ENCODE measurements around the gene MICAL2.

MICAL2 gene

DNA sequence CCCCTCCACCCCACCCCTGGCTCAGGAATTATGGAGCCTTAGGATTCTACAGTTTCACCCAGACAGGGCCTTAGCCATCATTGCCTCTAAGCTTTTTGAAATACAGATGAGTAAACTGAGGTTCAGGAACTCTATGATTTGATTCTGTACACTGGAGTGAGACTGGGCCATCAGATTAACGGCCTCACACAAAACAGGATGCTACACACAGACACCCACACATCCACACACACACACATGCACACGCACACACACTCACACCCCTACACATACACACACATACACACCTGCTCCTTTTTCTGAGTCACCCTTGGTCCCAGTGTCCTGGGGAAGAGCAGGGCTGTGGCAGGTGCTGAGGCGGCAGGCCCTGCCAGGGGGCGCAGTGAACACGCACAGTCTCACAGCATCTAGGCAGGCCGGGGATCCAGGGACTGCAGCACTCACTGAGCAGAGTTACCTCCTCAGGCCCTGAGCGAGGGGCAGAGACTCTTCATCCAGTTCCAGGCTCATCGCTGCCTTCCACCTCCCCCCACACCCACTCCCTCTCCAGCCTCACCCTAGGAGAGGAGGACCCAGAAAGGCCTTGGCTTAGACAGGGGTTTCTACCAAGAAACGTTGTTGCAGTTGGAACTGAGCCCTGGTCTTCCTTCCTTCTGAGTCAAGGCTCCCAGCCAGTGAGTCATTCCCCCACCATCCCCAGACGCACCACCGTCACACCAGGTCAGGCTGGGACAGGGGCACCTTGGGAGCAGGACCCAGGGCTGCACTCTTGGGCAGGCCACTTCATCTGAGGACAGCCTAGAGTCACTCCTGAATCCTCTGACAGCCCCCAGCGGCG lies 177.2 kb downstream of the MICAL2 start:
- DNase-seq (ENCODE audit: low spot score) = peak; percentile 84

DNA sequence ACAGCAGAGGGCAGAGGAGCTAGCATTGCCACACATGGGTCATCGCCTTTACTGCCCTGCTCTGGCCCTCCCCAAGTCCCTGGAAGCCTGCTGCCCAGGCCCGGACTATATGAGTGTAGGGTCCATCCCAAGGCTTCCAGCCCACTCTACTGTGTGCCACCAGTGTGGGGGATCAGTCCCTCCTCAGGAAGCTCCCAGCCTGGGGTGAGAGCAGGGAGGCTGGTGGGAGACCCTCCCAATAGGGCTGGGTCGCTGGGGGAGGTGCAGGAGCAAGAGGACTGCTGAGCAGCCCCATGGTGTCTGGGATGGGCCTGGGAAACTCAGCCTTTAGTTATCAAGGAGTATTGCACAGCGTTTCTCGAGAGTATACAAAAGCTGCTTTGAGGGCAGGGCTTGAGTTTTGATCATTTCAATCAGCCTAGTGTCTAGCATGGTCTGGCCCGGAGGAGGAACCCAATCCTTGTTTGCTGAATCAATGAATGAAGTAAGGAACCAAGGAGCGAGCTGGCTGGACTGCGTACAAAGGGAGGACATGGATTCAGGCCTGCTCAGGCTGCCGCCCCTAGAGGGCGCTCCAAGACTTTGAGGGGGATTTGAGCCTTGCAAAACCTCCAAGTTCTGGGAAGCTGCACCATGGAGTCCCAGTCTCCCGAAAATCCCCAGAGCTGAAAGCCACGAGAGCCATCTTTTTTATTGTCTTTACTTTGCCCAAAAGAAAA lies 178.0 kb downstream of the MICAL2 start:
- peak; percentile 70 for DNase-seq (ENCODE audit: low spot score)

DNA sequence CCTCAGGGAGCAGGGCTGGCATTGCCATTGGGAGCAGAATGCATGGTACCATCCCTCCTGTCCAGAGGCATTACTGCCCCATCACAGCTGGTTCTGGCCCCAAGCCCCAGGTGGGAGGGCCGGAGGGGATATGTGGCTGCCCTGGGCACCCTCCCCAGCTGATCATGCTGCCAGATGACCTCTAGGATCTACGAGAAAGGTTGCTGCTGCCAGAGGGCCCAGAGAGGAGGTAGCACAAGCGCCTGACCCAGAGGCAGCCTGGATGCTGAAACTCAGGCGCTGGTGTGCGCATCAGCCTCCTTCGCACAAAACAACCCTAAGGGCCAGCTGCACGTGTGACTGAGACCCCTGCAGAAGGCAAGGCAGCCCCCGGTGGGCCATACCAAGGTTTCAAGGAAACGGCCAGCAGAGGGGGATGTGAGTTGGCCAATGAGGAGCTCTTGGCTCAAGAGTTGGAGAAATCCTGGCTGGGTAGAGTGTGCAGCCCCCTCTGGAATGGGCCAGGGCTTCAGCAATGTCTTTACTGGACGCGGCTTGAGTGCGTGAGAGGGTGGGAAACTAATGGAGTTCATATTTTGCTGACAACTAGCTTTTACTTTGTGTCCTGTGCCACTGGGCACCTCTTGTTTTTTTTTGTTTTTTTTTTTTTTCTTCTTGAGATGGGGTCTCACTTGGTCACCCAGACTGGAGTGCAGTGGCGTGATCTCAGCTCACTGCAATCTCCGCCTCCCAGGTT lies 178.7 kb downstream of the MICAL2 start:
- no peak for DNase-seq (ENCODE audit: low spot score)

DNA sequence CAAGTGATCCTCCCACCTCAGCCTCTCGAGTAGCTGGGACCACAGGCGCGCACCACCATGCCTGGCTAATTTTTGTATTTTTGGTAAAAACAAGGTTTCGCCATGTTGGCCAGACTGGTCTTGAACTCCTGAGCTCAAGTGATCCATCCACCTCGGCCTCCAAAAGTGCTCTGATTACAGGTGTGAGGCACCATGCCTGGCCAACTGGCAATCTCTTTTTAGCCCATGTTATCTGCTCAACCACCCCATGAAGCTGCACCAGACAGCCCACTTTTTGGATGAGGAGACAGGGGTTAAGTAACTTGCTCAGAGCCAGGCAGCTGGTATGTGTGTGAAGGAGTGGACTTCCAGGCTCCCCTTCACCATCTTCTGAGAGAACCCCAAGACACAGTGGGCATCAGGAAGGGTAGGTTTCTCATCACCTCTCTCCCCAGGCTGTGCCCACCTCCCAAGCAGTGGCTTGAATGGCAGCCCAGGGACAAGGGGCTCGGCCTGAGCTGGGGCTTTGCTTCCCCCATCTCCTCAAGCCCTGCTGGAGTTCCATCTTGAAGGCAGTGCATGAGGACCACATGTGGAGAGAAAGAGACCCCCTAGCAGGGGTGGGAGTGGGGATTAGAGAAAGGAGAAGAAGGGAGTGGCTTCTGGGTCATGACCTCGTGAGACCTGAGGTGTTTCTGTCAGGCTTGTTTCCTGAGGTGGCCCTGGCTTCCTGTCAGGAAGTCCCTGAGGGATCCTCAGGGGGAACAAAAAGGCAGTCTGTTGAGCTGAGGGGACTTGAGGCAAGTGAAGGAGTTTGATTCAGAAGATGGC lies 179.5 kb downstream of the MICAL2 start:
- DNase-seq (ENCODE audit: low spot score) = no peak

DNA sequence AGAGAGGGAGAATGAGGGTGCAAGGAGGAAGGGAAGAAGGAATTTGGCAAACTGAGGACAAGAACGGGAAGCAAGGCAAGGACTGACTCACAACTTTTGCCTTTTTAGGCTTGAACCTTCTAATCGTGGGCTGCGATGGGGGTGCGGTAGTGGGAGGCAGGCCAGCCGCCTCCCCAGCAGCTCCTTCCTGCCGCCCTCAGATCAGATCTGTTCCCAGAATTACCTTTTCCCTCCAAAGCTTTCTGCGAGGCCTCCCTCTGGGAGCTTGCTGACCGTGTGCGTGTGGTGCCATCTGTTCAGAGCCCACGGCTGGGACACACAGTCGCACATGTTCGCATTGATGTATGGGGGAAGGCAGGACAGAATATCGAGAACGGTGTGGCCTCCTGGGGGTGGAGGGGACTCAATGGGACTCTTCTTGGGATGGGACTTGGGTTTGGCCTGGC lies 180.1 kb downstream of the MICAL2 start:
- DNase-seq (ENCODE audit: low spot score) = no peak

DNA sequence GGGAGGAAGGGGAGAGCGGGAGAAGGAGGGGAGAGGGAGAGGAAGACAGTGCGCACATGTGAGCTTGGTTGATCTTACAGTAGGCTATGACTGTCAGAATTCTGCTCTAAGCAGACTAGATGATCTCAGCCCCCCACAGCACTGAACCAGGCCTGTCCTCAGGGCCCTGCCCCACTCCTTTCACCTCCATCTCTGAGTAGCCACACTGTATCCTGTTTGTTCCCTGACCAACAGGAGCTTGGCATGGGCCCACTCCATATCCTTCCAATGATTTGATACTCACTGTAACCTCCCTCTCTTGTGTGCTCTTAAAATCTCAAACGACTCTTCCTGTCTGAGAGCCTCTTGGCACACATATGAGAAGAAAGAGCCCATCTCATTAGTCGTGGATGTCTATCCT lies 180.9 kb downstream of the MICAL2 start:
- DNase-seq (ENCODE audit: low spot score) = no peak

DNA sequence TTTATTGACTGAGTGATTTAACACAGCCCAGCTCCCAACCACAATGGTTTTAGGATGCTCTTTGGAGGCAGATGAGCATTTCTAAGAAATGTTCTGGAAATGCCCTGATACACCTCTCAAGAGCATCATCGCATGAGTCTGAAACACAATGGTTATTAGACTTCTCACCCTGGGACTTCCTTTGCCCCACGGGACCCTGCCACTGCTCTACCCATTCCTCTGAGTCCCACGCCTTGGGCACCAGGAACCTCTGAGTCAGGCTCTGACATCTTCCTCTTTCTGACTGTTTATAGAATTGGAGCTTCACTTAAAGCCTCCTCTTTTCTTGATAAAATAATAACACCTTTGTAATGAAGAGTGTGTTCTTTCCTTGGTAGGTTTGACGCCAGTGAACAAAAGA lies 181.4 kb downstream of the MICAL2 start:
- DNase-seq (ENCODE audit: low spot score) = no peak

DNA sequence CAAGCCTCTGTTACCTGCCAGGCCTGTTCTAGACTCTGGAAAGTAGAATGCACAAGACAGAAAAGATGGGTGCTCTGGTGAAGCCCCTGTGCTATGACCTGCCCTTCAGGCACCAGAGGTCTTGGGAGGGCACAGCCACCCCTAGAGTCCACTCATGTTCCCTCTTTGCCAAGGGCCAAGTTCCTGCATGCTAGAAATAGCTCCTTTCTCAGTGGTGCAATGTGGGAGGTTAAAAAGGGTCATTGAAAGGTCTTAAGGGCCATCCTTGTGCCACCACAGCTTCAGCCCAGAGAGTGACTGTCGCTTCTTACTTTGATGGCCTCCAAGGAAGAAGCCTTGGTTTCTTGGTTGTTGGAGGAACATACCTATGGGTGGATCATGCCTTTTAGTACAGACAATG lies 182.4 kb downstream of the MICAL2 start:
- DNase-seq (ENCODE audit: low spot score) = no peak

DNA sequence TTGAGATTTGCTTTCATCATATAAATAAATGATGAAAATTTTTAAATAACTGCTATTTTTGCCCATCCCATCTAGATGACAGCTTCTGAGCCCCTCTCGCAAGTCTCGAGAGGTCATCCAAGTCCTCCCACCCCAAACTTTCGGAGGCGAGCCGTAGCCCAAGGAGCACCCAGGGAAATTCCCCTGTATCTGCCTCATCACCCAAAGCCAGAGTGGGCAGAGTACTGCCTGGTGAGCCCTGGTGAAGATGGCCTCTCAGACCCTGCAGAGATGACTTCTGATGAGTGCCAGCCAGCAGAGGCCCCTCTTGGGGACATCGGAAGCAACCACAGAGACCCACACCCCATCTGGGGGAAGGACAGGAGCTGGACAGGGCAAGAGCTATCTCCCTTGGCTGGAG lies 183.1 kb downstream of the MICAL2 start:
- no peak for DNase-seq (ENCODE audit: low spot score)

DNA sequence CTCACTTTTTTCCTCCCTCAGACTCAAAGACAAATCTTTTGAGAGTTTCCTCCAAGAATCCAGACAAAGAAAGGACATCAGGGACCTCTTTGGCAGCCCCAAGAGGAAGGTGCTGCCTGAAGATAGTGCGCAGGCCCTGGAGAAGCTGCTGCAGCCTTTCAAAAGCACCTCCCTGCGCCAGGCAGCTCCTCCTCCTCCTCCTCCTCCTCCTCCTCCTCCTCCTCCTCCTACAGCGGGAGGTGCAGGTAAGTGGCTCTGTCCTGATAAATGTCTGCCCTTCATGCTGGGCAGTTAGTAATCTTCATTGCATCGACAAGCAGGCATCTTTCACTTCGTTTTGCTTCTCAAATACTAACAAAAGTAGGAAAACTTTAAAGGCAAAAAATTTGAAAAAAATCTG lies 184.2 kb downstream of the MICAL2 start:
- DNase-seq (ENCODE audit: low spot score) = no peak

DNA sequence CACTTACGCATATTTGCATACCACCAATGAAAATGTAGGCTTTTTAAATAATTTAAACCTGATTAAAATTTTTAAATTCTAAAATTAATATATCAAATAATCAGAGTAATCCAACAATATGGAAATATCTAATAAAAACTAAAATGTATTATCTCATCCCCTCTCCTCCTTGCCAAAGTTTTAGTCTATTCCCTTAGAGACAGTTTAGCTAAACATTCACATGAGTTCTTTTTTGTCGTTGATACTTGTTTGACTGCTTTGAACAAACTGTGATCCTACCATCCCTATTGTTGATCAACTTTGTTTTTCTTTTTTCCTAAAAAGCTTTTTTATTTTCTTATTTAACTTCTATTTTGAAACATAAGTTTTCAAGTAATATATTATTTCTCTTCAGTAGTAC lies 185.6 kb downstream of the MICAL2 start:
- no peak for DNase-seq (ENCODE audit: low spot score)

DNA sequence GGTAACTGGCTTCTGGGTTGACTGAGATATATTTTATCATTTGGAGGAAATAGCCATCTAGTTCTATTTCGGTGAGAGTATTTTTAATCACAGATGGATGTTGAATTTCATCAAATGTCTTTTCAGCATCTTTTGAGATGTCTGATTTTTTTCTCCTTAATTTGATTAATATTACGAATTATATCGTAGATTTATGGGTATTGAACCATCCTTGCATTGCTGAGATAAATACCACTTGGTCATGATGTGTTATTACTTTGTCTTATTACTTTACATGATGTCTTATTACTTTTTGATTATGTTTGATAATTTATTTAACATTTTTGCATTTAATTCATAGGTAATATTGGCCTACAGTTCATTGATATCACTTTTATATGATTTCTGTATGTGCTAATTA lies 188.2 kb downstream of the MICAL2 start:
- no peak for DNase-seq (ENCODE audit: low spot score)

DNA sequence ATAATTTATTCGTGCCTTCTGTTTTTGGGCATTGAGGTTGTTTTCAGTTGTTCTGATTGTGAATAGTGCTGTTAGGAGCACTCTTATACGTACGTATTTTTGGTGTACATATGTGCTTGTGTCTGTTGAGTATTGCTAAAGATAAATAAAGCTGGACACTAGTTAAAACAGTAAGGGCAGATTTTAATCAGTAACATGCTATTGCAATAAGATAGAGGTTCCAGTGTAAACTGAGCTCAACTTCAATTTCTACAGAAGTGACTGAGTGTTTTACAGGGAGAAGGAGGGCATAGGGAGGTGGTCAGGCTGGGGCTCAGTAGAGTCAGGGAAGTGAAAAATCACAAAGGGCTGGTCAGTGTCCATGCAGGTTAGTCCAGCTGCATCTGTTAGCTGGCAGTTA lies 191.0 kb downstream of the MICAL2 start:
- no peak for DNase-seq (ENCODE audit: low spot score)

DNA sequence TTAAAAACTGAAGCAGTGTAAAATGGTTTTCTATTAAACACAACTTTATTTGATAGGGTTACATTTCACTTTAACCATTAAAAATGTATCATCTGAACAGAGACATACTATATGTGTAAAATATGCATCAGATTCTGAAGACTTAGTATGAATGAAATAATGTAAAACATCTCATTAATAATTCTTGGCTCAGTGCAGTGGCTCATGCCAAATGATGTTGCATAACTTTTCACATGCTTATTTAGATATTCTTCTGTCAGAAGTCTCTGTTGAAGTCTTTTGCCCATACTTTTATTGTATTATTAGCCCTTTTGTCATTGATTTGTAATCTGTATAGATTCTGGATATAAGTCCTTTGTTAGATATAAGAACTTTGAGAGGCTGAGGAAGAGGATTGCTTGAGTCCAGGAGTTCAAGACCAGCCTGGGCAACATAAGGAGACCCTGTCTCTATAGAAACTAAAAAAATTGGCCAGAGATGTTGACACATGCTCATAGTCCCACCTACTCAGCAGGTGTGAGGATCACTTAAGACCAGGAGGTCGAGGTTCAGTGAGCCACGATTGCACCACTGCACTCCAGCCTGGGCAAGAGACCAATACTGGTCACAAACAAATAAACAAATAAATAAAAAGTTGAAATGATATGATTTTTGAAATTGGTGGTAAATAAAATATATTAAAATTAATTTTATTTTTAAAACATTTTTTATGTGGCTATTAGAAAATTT lies 193.2 kb downstream of the MICAL2 start:
- DNase-seq (ENCODE audit: low spot score) = no peak

DNA sequence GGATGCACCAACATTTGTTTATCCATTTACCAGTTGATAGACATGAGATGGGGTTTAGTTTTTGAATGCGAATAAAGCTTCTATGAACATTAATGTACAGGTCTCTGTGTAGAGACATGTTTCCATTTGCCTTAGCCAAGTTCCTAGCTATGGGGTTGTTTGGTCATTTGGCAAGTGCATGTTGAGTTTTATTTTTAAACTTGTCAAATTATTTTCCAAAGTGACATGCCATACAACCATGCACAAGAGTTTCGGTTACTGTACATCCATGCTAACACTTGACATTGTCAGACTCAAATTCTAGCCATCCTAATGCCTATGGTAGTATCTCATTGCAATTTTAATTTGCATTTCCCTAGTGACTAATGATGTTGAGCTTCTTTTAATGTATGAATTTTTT lies 196.4 kb downstream of the MICAL2 start:
- no peak for DNase-seq (ENCODE audit: low spot score)

DNA sequence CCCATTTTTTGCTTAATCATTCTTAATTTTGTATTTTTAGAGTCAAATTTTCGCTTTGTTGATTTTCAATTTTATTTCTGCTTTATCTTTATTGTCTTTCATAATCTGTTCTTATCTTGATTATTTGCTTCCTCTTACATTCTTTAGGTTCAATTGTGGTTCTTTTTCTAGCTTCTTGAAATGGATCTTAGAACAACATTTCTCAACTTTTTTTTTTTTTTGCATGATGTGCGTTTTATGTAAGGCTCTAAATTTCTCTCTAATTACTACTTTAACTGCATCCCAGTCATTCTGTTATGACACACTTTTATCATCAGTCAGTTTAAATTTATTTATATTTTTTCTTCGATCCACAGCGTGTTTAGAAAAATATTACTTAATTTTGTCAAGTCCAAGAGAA lies 201.7 kb downstream of the MICAL2 start:
- no peak for DNase-seq (ENCODE audit: low spot score)
